Stomach (tissue), 4 donors: ENCODE measurements around the gene MSI2.

Experiments used
- EP300 ChIP-seq: sonication (generic); formaldehyde crosslinking; IDR thresholded peaks from one replicate; pipeline ENCODE4 v1.6.1; 2017; ENCODE audit warnings: antibody characterized with exemption
- POLR2A ChIP-seq, 4 donors: fragments of 450-650 bp; IDR thresholded peaks; one replicate each; pipeline ENCODE4 v1.6.1; 2016; ENCODE audit warnings: antibody characterized with exemption in 4 of 4, control low read depth in 2 of 4, mild to moderate bottlenecking in 1 of 4, moderate library complexity in 1 of 4
- POLR2AphosphoS5 ChIP-seq, 3 donors: sonication (generic); formaldehyde crosslinking; IDR thresholded peaks; one replicate each; pipeline ENCODE4 v1.6.1; 2016; ENCODE audit warnings: antibody characterized with exemption in 3 of 3
- TF ChIP-seq, protein P1 (sequence below), 7 experiments: fragments of 450-650 bp in 4 of 7; fragments of 200-600 bp in 3 of 7; sonication (generic) in 3 of 7; IDR thresholded peaks; one replicate each; pipeline ENCODE4 v1.5.1; 2016 to 2019; ENCODE audit warnings: antibody characterized with exemption in 7 of 7, control low read depth in 2 of 7, mild to moderate bottlenecking in 1 of 7

DNA sequence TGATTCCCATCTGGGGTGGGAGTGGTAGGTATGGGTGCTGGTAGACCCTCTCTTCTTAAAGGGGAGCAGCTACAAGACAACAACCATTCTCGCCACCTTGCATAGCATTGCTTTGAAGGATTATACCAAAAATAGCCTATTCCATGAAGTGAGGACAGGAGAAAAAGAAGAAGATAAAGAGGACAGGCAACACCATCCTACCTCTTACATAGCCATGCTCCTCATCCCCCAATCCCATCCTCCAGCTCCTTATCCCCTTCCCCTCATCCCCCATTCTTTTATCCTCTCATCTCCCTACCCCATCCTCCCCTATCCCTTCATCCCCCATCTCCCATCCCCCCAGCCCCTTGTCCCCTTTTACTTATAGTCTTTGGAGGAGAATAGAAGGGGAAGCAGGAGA is 459.7 kb downstream of the MSI2 start:
- TF ChIP-seq, protein P1, sequence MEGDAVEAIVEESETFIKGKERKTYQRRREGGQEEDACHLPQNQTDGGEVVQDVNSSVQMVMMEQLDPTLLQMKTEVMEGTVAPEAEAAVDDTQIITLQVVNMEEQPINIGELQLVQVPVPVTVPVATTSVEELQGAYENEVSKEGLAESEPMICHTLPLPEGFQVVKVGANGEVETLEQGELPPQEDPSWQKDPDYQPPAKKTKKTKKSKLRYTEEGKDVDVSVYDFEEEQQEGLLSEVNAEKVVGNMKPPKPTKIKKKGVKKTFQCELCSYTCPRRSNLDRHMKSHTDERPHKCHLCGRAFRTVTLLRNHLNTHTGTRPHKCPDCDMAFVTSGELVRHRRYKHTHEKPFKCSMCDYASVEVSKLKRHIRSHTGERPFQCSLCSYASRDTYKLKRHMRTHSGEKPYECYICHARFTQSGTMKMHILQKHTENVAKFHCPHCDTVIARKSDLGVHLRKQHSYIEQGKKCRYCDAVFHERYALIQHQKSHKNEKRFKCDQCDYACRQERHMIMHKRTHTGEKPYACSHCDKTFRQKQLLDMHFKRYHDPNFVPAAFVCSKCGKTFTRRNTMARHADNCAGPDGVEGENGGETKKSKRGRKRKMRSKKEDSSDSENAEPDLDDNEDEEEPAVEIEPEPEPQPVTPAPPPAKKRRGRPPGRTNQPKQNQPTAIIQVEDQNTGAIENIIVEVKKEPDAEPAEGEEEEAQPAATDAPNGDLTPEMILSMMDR (IDR thresholded peaks at IDR 0.05), result no peak
- no peak for TF ChIP-seq EP300
- TF ChIP-seq POLR2A (IDR thresholded peaks at IDR 0.05), result no peak
- TF ChIP-seq POLR2AphosphoS5 (IDR thresholded peaks at IDR 0.05), result no peak
